RCC 7860 (cell line): ENCODE data around the gene APP.

Experiments used
- DNase-seq: peaks from one replicate; pipeline ENCODE4 v3.0.0-alpha.2; 2015; ENCODE audit warnings: low spot score
- FAIRE-seq: peaks from 2 replicates; lab custom pipeline; 2012; peaks lifted over from hg19 to GRCh38; lab: Jason Lieb, UNC

Gene APP

DNA sequence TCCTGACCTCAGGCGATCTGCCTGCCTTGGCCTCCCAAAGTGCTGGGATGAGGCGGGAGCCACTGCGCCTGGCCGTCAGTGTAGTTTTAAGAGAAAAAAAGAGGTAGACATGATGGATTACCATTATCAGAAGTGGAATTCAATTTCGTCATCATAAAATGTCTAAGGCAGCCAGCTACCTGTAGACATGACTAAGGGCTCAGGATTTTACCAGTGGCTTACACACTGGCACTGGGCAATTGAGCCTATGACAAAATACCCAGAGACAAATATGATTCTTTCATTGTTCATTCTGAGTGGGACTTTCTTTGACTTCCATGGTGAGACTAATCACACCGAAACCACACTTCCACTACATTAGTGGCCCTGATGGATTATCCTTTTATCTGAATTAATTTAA is 254.3 kb downstream of the APP start:
- DNase-seq (peak; percentile 56), FAIRE-seq (no peak)

DNA sequence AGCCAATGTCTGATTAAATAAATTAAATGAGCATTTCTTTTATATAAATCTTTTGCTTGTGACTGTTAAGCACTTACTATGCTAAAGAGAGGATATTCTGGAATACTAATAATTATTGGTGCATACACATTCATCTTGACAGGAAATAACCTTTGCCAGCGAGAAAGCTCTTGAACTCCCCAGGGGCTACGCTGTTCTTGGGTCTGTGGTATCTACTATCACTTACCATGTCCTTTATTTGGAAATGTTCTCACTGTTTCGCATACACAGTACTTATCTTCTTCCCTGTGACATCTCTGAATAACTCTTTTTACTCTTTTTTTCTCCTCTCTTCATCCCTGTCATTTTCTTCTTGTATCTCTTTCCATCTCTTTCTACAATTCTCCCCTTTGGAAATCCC is 257.1 kb downstream of the APP start:
- FAIRE-seq, result no peak
- no peak for DNase-seq

DNA sequence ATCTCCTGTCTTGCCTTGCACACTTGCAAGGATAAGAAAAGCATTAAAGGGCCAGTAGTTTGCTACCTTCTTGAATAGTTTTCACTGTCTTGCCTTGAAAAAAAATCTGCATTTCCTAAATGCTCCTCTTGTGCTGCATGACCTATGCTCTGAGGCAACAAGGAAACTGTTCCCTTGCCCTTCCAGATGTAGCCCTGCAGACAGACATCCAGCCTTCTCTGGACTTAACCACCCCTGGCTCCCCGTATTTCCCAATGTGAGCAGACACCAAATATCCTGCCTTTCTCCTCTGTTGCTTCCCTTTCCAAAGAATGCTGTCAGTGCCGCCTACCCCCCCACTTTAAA is 258.2 kb downstream of the APP start:
- FAIRE-seq, result no peak
- DNase-seq, result no peak

DNA sequence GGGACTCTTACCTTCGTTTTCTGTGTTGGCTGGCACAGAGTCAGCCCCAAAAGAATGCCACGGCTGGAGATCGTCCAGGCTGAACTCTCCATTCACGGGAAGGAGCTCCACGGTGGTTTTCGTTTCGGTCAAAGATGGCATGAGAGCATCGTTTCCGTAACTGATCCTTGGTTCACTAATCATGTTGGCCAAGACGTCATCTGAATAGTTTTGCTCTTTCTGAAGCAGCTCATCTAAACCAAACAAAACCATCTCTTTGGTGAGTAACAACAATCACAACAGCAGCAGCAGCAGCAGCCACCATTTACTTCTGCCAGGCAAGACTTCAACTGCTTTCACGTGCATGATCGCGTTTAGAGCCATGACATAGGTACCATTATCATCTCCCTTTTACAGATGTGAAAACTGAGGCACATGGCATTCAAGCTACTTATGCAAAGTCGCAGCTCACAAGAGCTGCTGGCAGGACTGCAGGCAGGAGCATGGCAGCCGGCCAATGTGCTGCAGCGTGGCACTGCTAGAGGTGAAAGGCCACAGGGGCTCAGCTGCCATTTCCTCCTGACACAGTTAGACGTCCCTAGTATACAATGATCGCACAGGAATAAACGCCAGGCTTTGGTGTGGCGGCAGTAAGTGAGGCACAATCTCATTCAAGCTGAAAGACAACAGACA is 258.7 kb downstream of the APP start:
- peak; percentile 94 for DNase-seq
- FAIRE-seq, result peak; percentile 91

DNA sequence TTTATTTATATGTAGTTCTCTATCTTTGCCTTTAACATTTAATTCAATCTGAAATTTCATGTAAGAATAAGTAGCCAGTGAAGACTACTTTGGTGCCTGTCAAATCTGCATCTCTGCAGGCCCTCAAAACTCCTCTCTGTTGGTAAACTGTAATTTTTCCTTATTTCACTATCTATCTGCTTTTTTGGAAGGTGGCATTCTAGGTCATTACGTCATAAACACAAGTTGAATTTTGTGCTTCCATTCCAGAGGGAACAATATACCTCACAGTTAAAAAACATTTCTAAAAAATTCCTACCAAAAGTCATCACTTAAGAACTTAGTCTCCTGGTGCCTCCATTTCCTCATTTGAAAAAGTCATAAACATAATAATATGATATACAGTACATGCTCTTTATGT is 259.8 kb downstream of the APP start:
- no peak for FAIRE-seq

DNA sequence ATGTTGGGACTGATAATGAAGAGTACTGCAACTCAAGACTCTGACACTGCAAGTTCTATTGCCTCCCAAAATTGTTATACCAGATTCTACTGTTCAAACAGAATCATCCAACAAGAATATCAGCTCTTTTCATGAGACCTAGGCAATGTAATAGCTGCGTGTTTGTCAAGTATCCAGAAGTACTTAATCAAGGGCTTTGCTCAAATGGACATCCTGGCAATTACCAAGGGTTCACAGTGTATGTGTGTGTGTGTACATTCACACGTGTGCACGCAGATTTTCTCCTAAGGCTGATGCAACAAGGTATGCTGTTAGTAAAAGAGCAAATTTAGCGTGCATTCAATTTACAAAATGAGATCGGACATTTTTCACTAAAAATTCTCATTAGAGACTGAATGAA is 261.2 kb downstream of the APP start:
- DNase-seq (no peak), FAIRE-seq (no peak)

More for the DNA sequence above, 259.8 kb downstream of the APP start:
- no peak for DNase-seq

DNA sequence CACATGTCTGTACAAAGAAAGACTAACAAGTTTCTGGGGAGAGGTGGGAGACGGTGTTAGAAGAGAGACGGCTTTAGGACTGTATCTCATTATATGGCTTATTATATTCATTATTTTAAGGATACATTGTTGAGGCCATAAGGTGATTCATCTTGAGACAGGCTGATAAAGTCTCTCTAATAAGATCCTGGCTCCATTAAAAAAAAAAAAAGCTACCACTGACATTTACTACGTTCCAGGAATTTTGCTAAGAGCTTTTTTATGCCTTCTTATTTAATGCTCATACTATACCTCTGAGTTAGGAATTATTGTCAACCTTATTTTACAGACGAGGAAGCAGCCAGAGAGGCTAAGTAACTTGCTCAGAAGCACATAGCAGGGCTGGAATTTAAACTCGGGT is 262.1 kb downstream of the APP start:
- DNase-seq (no peak), FAIRE-seq (no peak)

DNA sequence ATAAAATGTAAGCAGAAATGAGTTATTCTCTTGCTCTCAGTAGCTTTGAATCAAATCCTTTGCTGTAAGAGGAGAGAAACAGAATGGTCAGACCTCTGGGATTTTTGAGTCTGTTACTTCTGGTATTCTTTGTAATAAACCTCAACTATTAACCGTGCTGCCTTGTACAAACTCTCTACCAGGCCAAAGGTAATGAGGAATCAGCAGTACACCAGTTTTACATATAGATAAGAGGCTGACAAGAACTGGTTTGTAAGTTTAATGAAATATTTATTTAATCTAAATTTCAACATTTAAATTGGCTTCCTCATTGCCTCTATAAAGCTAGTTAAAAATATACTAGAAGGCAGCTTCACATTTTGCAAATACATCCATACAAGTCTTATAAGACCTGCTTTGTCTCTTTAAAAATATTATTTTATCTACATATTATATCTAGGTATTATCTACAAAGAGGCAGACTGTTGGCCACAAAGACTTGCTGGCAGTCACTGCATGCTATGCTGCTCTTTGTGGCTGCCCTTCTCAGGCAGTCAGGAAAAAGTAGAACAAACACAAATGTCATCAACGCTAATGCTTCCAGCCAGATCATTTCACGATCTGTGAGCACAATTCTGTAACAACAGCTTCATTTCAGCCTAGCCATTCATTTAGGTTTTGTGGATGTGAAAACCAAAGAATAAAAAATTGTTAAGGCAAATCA is 262.8 kb downstream of the APP start:
- DNase-seq, result no peak
- FAIRE-seq, result no peak

DNA sequence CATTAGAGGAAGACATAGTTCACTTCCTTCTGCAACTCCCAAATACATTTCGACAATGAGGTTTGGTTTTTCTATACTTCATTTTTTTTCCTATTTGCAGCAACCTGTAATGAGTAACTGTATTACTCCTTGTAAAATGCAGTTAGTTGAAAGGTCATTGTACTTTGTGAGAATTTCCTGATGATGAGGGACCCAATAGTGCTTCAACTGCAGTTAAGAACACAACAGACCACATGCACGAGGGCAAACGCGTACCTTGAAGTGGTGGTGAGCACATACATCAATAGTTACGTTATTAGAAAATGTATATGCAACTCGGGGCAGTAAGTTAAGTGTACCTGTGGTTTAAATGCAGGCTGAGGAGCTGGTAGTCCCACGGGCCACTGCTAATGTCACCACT is 264.0 kb downstream of the APP start:
- no peak for DNase-seq
- FAIRE-seq, result no peak

DNA sequence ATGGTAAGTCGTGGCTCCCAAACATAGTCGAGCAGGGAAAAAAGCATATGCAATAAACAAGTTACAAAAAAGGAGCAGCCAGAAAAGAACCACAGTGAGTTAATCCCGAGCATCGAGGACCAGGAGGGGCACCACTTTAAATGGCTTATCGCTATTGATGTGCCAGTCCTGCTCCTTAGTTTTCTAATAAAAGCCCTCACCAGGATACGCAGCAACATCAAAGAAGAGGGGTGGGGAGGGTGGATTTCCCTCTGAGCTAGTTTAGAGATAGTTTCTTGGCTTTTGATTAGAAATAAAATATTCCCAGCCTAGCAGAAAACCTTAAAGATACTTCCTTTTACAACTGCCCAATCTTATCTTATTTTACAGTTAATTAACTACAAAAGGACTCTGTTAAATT is 265.4 kb downstream of the APP start:
- no peak for FAIRE-seq
- DNase-seq, result no peak

DNA sequence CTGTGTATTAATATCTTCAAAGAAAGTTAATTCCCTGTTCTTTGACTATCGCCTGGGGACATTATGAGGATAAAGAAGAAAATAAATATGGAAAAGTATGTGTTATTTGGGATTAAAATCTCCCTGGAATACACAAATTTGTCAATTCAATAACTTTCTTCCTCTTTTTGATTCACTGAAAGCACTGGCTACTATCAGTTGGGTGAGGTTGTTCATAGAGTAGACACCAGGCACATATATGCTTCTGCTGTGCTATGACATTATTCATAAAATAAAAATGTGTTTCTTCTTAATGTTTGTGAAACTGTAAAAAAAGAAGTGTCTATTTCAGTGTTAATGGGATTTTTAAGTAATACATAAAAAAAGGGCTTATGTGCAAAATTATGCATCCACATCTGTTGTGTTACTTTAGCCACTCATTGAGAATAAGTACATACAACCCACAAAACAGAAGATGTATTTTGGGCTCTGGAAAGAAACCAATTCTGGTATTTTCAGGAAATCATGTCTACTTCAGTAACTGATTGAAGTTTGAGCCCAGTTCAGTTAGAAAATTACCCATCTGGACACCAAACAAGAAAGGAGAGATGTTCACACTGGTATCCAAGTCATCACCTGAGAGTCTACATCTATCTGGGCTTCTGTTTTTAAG is 266.4 kb downstream of the APP start:
- FAIRE-seq (no peak), DNase-seq (no peak)

DNA sequence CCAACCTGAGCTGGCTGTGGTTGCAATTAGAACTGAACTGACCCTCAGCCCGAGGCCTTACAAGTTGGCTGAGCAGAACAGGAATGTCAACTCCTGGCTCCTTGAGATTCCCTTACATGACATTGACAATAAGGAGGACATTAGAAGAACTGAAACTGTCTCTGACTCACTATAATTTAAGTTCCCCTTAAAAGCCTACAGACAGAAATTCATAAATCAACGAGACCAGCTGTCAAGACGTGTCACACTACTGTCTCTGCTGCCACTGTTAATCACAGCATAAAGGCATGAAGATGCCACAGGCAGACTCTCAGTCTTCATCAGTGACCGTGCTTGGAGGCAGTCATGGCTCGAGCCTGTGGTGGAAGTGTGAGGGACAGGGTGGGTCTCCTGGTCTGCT is 267.0 kb downstream of the APP start:
- DNase-seq (no peak), FAIRE-seq (no peak)

DNA sequence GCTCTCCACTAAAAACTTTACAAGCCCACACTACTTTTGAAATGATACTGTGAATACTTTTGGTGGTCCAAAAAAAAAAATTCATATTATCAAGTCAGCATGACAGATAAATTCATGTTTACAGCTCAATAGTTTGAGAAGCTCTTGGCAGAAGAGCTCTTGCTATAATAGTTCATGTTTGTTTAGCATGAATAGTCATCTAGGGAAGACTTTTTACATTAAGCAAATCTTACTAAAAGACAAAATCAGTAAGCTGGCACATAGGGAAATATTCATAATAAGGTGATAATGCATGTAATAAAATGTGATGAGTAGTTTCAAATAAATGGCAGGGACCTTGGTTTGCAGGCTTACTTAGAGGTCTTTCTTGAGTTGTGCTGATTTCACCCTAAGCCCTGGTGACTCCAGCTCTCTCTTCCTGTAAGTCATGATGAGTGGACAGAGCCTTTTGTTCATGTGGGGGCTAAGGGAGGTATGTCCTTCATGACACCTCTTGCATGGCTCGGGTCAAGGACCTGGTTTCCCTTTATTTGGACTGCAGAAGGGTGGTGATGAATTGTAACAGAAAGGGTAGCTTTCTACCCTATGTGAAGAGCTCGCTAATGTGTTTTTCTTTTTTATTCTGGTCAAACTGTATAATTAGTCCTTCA is 269.1 kb downstream of the APP start:
- FAIRE-seq (no peak), DNase-seq (peak; percentile 9)

DNA sequence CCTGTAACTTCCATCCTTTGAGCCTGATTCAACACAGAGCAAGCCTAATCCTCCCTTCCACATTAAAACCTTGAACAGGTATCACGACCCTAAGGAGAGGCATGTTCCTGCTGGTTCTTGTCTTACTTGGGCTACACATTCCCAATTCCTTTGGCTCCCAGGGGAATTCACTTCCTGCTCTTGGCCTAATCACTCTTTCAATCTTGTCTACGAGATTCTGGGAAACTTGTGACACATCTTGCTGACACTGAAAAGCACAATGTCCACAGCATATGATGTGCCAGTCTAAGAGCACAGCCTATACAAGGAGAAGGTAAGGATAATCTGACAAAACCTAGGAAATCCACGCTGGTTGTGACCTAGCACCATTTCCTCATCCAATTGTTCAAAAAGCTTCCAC is 271.9 kb downstream of the APP start:
- no peak for DNase-seq
- FAIRE-seq, result no peak

DNA sequence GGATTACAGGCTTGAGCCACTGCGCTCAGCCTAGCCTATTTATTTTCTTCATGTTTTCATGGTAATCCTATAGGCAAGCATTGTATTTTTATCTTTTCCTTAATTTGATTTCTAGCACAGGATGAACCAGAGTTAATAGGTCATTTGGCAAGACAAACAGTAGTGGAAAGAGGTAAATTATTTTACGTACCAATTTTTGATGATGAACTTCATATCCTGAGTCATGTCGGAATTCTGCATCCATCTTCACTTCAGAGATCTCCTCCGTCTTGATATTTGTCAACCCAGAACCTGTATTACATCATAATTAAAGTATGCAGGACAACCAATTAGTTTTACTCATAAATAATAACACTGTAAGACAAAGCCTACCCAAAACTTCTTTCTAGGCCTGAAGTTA is 273.2 kb downstream of the APP start:
- FAIRE-seq, result no peak
- DNase-seq, result no peak

DNA sequence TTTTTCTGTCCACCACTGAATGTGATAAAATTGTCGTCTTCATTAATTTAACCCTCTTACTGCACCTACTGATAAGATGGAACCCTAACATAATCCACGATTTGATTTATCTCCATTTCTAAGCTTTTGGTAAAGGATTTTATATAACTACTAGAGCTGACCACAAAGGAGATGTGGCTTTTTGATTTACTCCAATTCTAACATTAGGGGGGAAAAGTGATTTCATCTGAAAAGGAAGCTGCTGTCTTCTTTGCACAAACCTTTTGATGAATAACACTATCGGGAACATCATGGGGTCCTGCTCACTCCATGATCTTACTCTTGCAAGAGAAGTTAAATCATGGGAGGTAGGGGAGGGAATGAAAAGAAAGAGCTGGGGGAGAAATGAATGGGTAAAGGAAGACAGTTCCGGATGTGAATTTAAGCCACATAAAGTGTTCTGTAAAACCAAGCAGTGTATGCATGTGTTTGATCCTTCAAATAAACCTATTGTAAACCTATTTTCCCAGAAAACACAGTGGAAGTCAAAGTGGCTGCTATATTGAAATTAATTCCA is 274.0 kb downstream of the APP start:
- no peak for DNase-seq

DNA sequence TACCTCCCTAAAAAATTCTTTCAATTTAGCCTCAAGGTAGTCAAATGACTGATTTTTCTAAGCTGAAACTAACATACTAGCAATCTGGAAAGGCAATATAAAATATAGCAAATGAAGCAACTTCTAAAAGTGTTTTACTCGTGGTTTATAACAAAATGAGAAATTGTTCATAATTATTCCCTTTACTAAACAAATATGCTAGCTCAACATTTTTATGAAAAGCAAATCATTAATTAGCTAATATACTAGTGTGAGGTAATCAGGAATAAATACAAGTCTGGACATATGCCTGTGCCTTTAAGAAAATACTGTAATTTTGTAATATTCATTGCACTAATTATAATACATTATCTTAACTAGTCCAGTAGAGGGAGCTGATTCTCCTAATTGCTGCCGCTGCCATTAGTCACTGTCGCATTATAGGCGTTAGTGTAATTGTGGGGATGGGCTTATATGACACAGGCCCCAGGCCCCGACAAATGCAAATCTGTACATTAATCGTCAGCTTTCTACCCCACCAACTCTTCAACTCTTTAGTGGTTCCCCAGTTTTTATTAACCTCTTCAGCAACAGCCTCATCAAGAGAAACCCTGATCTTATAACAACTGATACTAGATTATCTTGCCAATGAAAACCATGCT is 274.9 kb downstream of the APP start:
- no peak for DNase-seq
- no peak for FAIRE-seq

More for the DNA sequence above, 274.0 kb downstream of the APP start:
- no peak for FAIRE-seq

DNA sequence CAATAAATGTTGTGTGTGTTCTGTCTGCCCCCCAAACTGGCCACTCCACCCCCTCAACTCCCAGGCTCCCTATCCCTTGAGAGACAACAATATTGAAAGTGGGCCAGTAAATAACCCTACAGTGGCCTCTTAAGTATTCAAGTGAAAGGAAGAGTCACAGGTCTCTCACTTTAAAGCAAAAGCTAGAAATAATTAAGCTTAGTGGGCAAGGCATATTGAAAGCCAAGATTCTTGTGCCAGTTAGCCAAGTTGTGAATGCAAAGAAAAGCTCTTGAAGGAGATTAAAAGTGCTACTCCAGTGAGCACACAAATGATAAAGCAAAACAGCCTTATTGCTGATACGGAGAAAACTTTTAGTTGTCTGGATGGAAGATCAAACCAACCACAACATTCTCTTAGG is 277.4 kb downstream of the APP start:
- DNase-seq (no peak), FAIRE-seq (no peak)

DNA sequence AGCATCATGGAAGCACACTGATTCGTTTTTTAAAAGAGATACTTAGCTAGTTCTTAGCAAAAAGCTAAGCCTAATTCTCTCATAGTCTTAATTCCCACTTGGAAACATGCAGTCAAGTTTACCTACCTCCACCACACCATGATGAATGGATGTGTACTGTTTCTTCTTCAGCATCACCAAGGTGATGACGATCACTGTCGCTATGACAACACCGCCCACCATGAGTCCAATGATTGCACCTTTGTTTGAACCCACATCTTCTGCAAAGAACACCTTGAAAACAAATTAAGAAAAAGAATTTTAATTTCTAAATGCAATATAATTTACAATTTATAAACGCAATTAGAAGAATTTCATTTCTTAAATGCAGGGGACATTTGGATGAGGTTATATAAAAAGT is 279.0 kb downstream of the APP start:
- FAIRE-seq, result no peak
- no peak for DNase-seq

DNA sequence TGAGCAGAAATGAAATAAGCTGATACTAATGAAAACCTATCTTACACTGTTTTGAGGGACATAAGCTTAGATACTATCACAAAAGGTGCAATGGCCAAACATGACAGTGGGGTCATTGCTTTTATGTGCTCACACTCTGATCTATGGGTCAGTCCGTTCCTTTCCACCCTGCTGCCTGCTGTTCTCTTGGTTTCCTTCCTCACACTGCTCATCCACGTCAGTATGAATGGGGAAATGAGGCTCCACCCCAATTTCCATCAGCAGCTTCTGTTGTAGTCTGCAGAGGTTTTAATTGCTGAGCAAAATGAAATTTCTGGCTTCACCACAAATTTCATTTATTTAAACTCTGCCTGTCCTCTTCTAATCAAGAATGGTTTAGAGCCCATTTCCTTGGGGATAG is 280.6 kb downstream of the APP start:
- FAIRE-seq, result no peak
- DNase-seq, result no peak

DNA sequence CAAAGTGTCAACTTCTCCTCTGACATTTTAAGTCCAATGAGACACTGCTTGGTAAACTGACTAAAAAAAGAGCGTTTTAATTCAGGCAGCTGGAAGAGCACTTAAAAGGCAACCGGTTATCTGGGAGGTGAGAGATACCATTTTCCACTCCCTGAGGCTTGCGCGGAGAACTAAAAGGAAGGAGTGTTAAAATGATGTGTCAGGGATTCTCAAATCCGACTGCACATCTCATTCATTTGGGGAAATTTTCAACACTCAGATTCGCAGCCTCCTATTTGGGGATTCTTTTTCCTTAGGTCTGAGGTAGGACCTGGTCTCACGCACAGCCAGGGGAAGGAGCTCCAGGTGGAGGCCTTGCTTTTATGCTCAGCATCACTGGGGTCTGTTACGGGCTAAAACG is 281.9 kb downstream of the APP start:
- DNase-seq (no peak), FAIRE-seq (no peak)
